GM21360 (cell line): ENCODE results near the gene SCUBE1.
"Not testable (repeated sequence)": the region's sequence is repeated elsewhere in the genome, so short reads cannot be mapped to it uniquely, and the experiment has no call there.

ENCODE experiments used
- ATAC-seq: cut with Tn5 transposase; IDR thresholded peaks from one replicate; pipeline ENCODE4 v1.9.1; 2021; ENCODE audit warnings: mild to moderate bottlenecking, moderate library complexity; ENCODE audit not compliant: unreplicated experiment

The SCUBE1 gene

GRCh38 chr22:43360576-43360975, 17.4 kb upstream of the SCUBE1 start:
- ATAC-seq = no peak

GRCh38 chr22:43356881-43357280, 13.7 kb upstream of the SCUBE1 start:
- no peak for ATAC-seq

GRCh38 chr22:43355688-43356087, 12.5 kb upstream of the SCUBE1 start:
- not testable (repeated sequence) for ATAC-seq

GRCh38 chr22:43351966-43352345, 8.8 kb upstream of the SCUBE1 start:
- no peak for ATAC-seq

GRCh38 chr22:43349636-43350035, 6.5 kb upstream of the SCUBE1 start:
- no peak for ATAC-seq

GRCh38 chr22:43346521-43346929, 3.4 kb upstream of the SCUBE1 start:
- ATAC-seq = no peak

GRCh38 chr22:43345761-43346301, 2.7 kb upstream of the SCUBE1 start:
- no peak for ATAC-seq

- ATAC-seq = no peak
Observed at GRCh38 chr22:43345356-43345755, 2.2 kb upstream of the SCUBE1 start.

- ATAC-seq = no peak
Observed at GRCh38 chr22:43344520-43344787, 1.3 kb upstream of the SCUBE1 start.

- ATAC-seq = no peak
Observed at GRCh38 chr22:43343670-43344519, 723 bp upstream of the SCUBE1 start.

GRCh38 chr22:43342347-43343261, 568 bp downstream of the SCUBE1 start:
- no peak for ATAC-seq

- ATAC-seq = no peak
Observed at GRCh38 chr22:43341565-43341964, 1.6 kb downstream of the SCUBE1 start.

GRCh38 chr22:43338766-43339345, 4.3 kb downstream of the SCUBE1 start:
- no peak for ATAC-seq

- no peak for ATAC-seq
Observed at GRCh38 chr22:43337946-43338345, 5.2 kb downstream of the SCUBE1 start.

- no peak for ATAC-seq
Observed at GRCh38 chr22:43337385-43337784, 5.8 kb downstream of the SCUBE1 start.

GRCh38 chr22:43334378-43334777, 8.8 kb downstream of the SCUBE1 start:
- ATAC-seq = no peak

- no peak for ATAC-seq
Observed at GRCh38 chr22:43333978-43334377, 9.2 kb downstream of the SCUBE1 start.

GRCh38 chr22:43333156-43333555, 10.0 kb downstream of the SCUBE1 start:
- ATAC-seq = no peak

GRCh38 chr22:43331698-43332097, 11.5 kb downstream of the SCUBE1 start:
- ATAC-seq = no peak

GRCh38 chr22:43331069-43331451, 12.1 kb downstream of the SCUBE1 start:
- no peak for ATAC-seq
